HUES6 (cell line): ENCODE results near the gene LEKR1.

Experiments
- H3K27ac ChIP-seq: 2 replicates; pipeline ENCODE4 v1.7.0; 2013; ENCODE audit warnings: low read depth, mild to moderate bottlenecking, low read length, inconsistent platforms
- H3K27me3 ChIP-seq: 2 replicates; pipeline ENCODE4 v1.6.1; 2013; ENCODE audit warnings: low read length; ENCODE audit not compliant: control insufficient read depth, insufficient read depth
- H3K36me3 ChIP-seq: 2 replicates; pipeline ENCODE4 v1.6.1; 2013; ENCODE audit warnings: low read length; ENCODE audit not compliant: control insufficient read depth, insufficient read depth
- H3K4me1 ChIP-seq: 2 replicates; pipeline ENCODE4 v1.6.1; 2013; ENCODE audit warnings: low read length; ENCODE audit not compliant: control insufficient read depth, insufficient read depth
- H3K4me3 ChIP-seq: 2 replicates; pipeline ENCODE4 v1.5.1; 2013; ENCODE audit warnings: low read depth, low read length
- H3K9ac ChIP-seq: one replicate; pipeline ENCODE4 v1.6.1; 2013; ENCODE audit warnings: mild to moderate bottlenecking, low read length
- H3K9me3 ChIP-seq: 2 replicates; pipeline ENCODE4 v1.6.1; 2013; ENCODE audit warnings: low read depth, low read length; ENCODE audit not compliant: control insufficient read depth, insufficient read depth

Gene LEKR1

DNA sequence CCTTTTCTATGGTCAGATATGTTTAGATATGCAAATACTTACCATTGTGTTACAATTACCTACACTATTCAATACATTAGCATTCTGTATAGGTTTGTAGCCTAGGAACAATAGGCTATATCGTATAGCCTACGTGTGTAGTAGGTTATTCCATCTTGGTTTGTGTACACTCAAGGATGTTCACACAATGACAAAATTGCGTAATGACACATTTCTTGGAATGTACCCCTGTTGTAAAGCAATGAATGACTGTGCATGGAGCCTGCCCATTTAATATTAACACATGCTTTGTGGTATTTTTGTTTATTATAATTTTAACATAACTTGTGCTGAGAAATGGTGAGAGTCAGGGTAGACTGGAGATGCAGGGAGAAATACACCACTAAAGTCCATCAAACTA lies 154.9 kb downstream of the LEKR1 start:
- no peaks in the 10 kb centered on the region for H3K4me1 ChIP-seq
- no peak overlapping the region for H3K27ac ChIP-seq
- no peaks in the 10 kb centered on the region for H3K36me3 ChIP-seq
- no peaks in the 10 kb centered on the region for H3K27me3 ChIP-seq
- no peaks in the 10 kb centered on the region for H3K9me3 ChIP-seq
- no peak overlapping the region for H3K4me3 ChIP-seq
- no peak overlapping the region for H3K9ac ChIP-seq

DNA sequence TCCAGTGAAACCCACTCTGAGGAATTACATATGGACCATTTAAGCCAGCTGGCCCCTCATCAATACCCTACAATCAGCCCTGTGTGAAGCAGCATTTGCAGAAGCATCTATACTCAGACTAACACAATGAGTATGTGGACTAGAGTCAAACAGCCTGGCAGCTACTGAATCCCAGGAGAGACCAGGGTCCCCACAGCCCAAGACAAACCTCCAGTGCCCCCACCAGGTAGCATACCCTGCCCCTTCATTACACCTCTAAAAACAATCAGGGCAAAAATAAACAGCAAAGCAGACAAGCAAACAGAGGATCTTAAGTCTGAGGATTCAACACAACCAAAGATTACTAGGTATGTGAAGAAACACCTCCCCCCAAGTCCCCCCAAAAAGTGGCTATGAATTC lies 157.4 kb downstream of the LEKR1 start:
- Histone ChIP-seq H3K27me3 (no peaks in the 10 kb centered on the region), H3K4me3 (no peak overlapping the region), H3K4me1 (0 out of 2 replicates have a peak, but pooled peaks cover 6% of the 10 kb centered on the region), H3K9me3 (no peaks in the 10 kb centered on the region), H3K27ac (no peak overlapping the region), H3K9ac (no peak overlapping the region), H3K36me3 (no peaks in the 10 kb centered on the region)

DNA sequence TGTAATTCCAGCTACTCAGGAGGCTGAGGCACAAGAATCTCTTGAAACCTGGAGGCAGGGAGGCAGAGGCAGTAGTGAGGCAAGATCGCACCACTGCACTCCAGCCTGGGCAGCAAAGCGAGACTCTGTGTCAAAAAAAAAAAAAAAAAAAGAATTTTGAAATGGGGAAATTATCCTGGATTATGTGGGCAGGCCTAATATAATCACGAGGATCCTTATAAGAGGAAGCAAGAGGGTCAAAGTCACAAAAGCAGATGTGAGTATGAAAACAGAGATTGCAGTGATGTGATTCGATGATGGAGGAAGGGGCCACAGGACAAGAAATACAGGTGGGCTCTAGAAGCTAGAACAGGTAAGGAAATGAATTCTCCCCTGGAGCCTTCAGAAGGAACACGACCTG lies 159.6 kb downstream of the LEKR1 start:
- Histone ChIP-seq H3K4me3 (no peak overlapping the region), H3K9ac (no peak overlapping the region), H3K4me1 (0 out of 2 replicates have a peak, but pooled peaks cover 6% of the 10 kb centered on the region), H3K36me3 (no peaks in the 10 kb centered on the region), H3K27me3 (no peaks in the 10 kb centered on the region), H3K9me3 (no peaks in the 10 kb centered on the region), H3K27ac (no peak overlapping the region)

- Histone ChIP-seq H3K9ac (no peak overlapping the region), H3K27ac (no peak overlapping the region), H3K4me1 (0 out of 2 replicates have a peak, but pooled peaks cover 6% of the 10 kb centered on the region), H3K4me3 (no peak overlapping the region), H3K9me3 (no peaks in the 10 kb centered on the region), H3K27me3 (no peaks in the 10 kb centered on the region), H3K36me3 (no peaks in the 10 kb centered on the region)
These were observed 161.8 kb downstream of the LEKR1 start for GRCh38 chr3:156987946-156988345.

DNA sequence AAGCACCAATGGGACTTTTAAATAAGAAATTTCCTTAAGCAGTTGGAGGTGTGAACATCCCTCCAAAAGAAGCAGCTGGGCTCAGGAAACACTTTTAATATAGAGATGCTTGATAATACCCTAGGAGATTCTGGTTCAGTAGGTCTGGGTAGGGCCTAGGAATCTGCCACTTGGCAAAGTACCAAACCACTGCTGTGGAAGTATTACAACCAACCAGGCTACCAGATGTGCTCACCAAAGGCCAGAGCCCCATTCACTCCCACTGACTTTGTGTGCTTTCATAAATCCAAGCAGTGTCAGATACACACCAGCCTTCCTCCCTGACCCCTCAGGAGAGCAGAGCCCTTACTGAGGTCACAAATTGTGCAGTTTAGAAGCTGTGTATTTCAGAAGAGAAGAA lies 171.2 kb downstream of the LEKR1 start:
- Histone ChIP-seq H3K27ac (no peak overlapping the region), H3K9me3 (no peaks in the 10 kb centered on the region), H3K4me1 (no peaks in the 10 kb centered on the region)

DNA sequence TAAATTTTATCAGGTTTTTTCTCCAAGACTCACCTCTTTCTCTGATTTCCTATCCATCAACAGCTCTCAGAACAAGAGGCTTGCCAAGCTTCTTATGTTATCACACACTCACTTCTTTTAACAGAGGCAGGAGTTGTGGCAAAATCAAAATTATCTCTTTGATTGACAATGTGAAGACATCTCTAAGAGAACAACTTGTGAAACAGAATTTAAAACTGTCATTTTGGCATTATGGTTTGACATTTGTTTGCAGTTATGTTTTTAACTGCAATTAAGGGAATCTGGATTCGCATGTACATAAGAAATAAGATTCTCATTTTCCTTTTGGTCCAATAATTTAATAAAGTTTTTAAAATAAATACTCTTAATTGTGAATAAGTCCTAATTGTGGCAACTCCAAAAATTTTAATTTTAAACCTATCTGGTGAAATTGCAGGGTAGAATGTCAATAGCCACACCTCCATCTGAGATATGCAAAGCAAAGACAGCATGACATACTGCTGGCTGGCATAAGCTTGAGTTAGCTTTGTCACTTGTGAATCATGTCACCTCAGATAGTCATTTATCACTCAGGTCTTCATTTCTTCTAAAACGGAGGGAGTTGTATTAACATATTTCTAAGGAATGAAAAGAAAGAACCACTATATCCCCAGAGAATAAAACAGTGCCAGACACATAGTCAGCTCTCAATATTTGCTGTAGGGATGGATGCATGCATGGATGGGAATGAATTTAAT lies 175.2 kb downstream of the LEKR1 start:
- Histone ChIP-seq H3K4me3 (no peak overlapping the region), H3K9me3 (no peaks in the 10 kb centered on the region), H3K9ac (no peak overlapping the region), H3K4me1 (no peaks in the 10 kb centered on the region), H3K36me3 (no peaks in the 10 kb centered on the region), H3K27me3 (no peaks in the 10 kb centered on the region), H3K27ac (no peak overlapping the region)

More for the DNA sequence above, 171.2 kb downstream of the LEKR1 start:
- H3K9ac ChIP-seq = no peak overlapping the region
- H3K27me3 ChIP-seq = no peaks in the 10 kb centered on the region
- H3K4me3 ChIP-seq = no peak overlapping the region
- H3K36me3 ChIP-seq = no peaks in the 10 kb centered on the region

DNA sequence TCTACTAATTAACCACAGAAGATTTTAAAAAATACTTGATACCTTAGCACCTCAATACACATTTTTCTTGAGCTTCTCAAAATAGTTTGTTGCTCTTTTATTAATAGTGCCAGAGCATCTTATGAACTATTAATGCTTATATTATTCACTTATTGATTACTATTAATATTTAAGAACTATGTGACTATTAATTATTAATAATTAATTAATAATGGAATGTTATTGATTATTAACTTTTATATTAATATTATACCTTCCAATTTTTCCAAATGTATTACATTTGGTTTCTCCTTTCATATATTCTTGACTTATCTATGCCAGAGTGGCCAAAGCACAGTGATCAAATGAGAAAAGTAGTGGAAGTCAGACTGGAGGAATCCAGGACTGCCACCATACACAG lies 195.5 kb downstream of the LEKR1 start:
- H3K4me1 ChIP-seq = no peaks in the 10 kb centered on the region

GRCh38 chr3:157023226-157023625 lies 197.1 kb downstream of the LEKR1 start:
- no peak overlapping the region for H3K9ac ChIP-seq
- H3K27me3 ChIP-seq = no peaks in the 10 kb centered on the region
- H3K36me3 ChIP-seq = no peaks in the 10 kb centered on the region
- H3K4me1 ChIP-seq = no peaks in the 10 kb centered on the region
- no peak overlapping the region for H3K4me3 ChIP-seq
- no peaks in the 10 kb centered on the region for H3K9me3 ChIP-seq
- no peak overlapping the region for H3K27ac ChIP-seq

More for the DNA sequence above, 195.5 kb downstream of the LEKR1 start:
- no peaks in the 10 kb centered on the region for H3K36me3 ChIP-seq
- no peak overlapping the region for H3K4me3 ChIP-seq
- no peak overlapping the region for H3K9ac ChIP-seq
- no peaks in the 10 kb centered on the region for H3K9me3 ChIP-seq
- no peak overlapping the region for H3K27ac ChIP-seq
- no peaks in the 10 kb centered on the region for H3K27me3 ChIP-seq

DNA sequence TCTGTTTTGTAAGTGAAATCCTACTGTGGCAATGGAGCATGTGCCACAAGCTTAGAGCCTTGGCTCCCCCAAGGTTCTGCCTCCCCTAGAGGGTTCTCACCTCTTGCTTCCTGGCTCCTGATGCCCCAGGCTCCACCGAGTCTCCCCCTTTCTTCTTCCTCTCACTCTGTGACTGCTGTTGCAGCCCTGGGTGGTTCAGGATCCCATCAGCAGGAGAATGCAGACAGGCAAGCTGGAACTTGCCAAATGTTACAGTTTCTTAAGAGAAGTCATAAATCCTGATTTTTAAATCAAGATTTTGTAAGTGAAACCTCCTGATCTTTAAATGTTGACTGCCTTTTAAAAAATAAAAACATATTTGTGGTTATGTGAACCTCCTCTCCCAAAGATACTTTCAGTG lies 199.9 kb downstream of the LEKR1 start:
- no peak overlapping the region for H3K4me3 ChIP-seq

DNA sequence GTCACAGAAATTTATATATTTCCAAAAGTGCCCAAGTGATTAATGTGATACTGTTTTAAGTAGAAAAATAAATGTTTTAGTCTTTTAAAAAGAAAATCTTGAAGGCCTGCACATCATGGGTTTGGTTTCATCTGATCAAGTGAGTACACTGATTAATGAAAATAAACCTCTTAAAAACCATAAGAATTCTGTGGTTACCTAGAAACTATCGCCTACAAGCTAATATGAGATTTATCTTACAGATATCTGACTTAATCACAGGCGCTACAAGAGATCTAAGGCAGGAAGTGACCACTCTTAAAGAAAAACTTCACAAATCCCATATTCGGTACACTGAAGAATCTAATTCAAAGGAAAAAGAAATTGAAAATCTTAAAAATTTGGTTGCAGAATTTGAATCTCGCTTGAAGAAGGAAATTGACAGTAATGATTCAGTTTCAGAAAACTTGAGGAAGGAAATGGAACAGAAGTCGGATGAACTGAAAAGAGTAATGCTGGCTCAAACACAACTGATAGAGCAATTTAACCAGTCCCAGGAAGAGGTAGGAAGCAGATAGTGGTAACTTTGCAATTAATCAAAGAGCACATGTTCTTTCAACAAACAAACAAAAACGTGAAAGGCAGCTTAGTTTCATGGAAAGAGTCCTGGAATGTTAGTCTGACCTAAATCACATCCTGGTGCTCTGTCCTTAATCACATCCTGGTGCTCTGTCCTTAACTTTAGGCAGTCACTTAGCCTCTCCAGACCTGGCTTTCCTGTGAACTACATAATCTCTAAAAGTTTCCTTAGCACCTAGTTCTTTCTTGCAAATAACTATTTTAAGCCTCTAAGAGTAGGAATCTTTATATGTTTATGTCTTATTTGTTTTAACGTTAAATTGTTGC lies 201.9 kb downstream of the LEKR1 start:
- Histone ChIP-seq H3K36me3 (no peaks in the 10 kb centered on the region), H3K4me1 (no peaks in the 10 kb centered on the region), H3K9me3 (no peaks in the 10 kb centered on the region), H3K4me3 (no peak overlapping the region), H3K27me3 (no peaks in the 10 kb centered on the region), H3K27ac (no peak overlapping the region), H3K9ac (no peak overlapping the region)

More for the DNA sequence above, 199.9 kb downstream of the LEKR1 start:
- H3K9me3 ChIP-seq = no peaks in the 10 kb centered on the region
- H3K27me3 ChIP-seq = no peaks in the 10 kb centered on the region
- H3K4me1 ChIP-seq = no peaks in the 10 kb centered on the region
- no peak overlapping the region for H3K27ac ChIP-seq
- H3K9ac ChIP-seq = no peak overlapping the region
- H3K36me3 ChIP-seq = no peaks in the 10 kb centered on the region

DNA sequence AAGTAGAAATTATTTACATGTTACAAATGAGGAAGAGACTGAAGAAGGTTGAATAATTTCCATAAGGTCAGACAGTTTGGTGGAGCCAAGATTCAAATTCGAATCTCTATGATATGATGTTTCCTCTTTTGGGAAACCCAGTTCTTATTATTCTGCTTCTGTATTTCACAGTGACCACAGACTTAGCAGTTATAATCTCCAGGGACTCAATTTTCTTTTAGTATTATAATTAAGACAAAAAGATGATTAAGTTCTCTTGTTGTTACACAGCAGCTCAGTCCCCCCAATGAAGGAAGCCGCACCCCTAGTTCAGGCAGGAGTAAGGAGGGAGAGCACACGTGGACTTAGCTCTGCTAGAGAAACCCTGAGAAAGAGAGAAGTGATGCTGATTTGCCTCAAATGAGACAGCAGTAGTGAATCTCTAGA lies 203.2 kb downstream of the LEKR1 start:
- H3K9ac ChIP-seq = no peak overlapping the region
- no peaks in the 10 kb centered on the region for H3K9me3 ChIP-seq
- no peak overlapping the region for H3K27ac ChIP-seq
- H3K27me3 ChIP-seq = no peaks in the 10 kb centered on the region
- H3K4me3 ChIP-seq = no peak overlapping the region
- H3K4me1 ChIP-seq = no peaks in the 10 kb centered on the region
- H3K36me3 ChIP-seq = no peaks in the 10 kb centered on the region
